Glutamatergic neuron (in vitro differentiated cells): ENCODE results near the gene FLYWCH1. TPM values are rescaled to one million over a fixed set of nuclear protein-coding genes. Genes with fewer than 3 reads are reported as not detected.

ENCODE experiments used
- DNase-seq: peaks from one replicate; pipeline ENCODE4 v3.0.0; 2022
- H3K27ac Mint-ChIP-seq: one replicate; pipeline ENCODE4 v1.8.0; 2020; ENCODE audit warnings: mild to moderate bottlenecking, mixed read lengths, inconsistent platforms; ENCODE audit not compliant: unreplicated experiment
- H3K27me3 Mint-ChIP-seq: one replicate; pipeline ENCODE4 v1.8.0; 2020; ENCODE audit warnings: mild to moderate bottlenecking, moderate library complexity, mixed read lengths, inconsistent platforms; ENCODE audit not compliant: unreplicated experiment
- H3K36me3 Mint-ChIP-seq: one replicate; pipeline ENCODE4 v1.8.0; 2020; ENCODE audit warnings: mild to moderate bottlenecking, mixed read lengths, inconsistent platforms; ENCODE audit not compliant: unreplicated experiment
- H3K4me1 Mint-ChIP-seq: one replicate; pipeline ENCODE4 v1.8.0; 2020; ENCODE audit warnings: mild to moderate bottlenecking, low read depth, mixed read lengths, inconsistent platforms; ENCODE audit not compliant: unreplicated experiment
- H3K4me3 Mint-ChIP-seq: one replicate; pipeline ENCODE4 v1.8.0; 2020; ENCODE audit warnings: mild to moderate bottlenecking, mixed read lengths, inconsistent platforms; ENCODE audit not compliant: unreplicated experiment
- H3K9me3 Mint-ChIP-seq: one replicate; pipeline ENCODE4 v1.8.0; 2020; ENCODE audit warnings: mild to moderate bottlenecking, moderate library complexity, mixed read lengths, inconsistent platforms; ENCODE audit not compliant: unreplicated experiment
- CTCF ChIP-seq: fragments of 200-600 bp; sonication (generic); IDR thresholded peaks from one replicate; pipeline ENCODE4 v1.5.0; 2021; ENCODE audit not compliant: partially characterized antibody, unreplicated experiment
- total RNA-seq: library from RNA; stranded (reverse); fragmentation: NEBNext Ultra II Directional; extraction: Animal tissue kit (Norgen Biotek cat#: 25700); gene quantifications from one replicate; pipeline ENCODE4 v1.2.1, GENCODE V29; 2021; ENCODE audit not compliant: unreplicated experiment

FLYWCH1 gene
- total RNA-seq, 1 donor from 2014 or later = 77.1 TPM

DNA sequence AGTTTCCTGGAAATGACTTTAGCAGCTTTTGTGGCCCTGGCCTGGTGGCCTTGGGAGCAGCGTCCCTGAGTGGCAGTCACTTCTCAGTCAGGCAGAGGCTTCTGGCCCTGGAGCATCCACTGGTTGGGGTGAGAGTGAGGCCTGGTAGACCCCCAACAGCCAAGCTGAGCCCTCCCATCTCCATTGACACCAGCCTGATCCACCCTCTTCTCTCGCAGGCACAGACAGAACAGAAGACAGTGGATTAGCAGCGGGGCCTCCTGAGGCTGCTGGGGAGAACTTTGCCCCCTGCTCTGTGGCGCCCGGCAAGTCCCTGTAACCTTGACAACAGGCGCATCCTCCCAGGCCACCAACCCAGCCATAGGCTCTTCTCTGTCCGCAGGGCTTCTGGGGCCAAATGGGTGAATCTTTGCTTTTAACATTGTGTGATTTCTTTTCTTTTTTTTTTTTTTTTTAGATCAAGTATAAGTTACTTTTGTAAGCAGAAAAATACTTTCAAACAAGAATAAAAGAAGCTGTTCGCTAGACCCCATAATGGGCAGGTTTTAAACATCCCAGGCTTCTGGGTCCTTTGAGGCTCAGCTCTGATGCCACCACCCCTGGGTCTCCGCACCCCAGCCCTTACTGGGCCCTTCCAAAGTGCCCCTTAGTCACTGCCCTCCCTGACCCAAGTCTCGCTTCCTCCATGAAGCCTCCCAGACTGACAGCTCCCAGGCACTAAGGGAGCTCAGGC is 12.7 kb upstream of the FLYWCH1 start:
- Mint-ChIP-seq H3K4me1 (no peaks in the 10 kb centered on the region), H3K36me3 (no peaks in the 10 kb centered on the region), H3K4me3 (no peak overlapping the region), H3K27ac (no peak overlapping the region), H3K27me3 (no peaks in the 10 kb centered on the region), H3K9me3 (peaks cover 2% of the 10 kb centered on the region)
- no peak for DNase-seq
- TF ChIP-seq CTCF = no peak

DNA sequence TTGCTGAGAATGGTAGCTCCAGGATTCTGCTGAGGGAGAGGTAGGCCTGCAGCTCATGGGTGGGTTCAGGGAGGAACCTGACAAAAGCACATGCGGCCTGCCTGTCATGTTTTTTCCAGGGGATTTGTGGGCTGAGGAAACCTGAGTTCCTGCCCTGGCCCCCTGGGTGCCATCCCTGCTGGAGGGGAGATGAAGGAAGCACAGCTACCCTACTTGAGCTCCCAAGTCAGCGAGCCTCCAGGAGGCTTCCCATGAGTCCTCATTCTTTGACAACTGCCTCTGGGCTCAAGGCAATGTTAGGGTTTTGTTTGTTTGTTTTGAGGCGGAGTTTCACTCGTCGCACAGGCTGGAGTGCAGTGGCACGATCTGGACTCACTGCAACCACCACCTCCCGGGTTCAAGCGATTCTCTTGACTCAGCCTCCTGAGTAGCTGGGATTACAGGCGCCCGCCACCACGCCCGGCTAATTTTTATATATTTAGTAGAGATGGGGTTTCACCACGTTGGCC is 12.1 kb upstream of the FLYWCH1 start:
- TF ChIP-seq CTCF = no peak
- Mint-ChIP-seq H3K4me1 (no peaks in the 10 kb centered on the region), H3K9me3 (peaks cover 3% of the 10 kb centered on the region), H3K27me3 (no peaks in the 10 kb centered on the region), H3K27ac (no peak overlapping the region), H3K4me3 (no peak overlapping the region), H3K36me3 (no peaks in the 10 kb centered on the region)
- no peak for DNase-seq

DNA sequence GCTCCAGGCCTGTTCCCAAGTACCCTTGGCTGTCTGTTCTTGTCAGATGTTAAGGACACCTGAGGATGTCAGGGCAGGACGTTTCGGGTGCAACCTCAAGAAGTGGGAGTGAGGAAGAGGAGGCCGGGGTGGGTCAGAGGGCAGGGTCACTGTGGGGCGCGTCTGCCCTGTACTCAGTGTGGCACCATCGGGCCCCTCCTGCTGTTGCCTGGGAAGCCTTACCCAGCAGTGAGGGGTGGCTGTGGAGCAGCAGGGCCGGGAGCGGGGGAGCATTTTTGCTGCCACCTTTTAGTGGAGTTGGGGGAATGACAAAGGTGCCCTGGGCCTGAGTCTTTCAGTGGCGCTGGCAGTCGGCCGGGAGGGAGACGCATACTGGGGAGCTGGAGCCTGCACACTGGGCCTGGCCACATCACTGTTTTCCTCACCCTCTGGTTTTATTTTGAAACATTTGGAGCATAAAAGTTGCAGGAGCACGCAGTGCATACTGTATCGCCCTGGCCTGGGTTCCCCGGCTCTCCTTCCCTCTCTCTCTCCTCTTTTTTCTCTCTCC is 11.1 kb upstream of the FLYWCH1 start:
- DNase-seq = no peak
- no peak overlapping the region for H3K4me3 Mint-ChIP-seq
- no peaks in the 10 kb centered on the region for H3K4me1 Mint-ChIP-seq
- H3K27ac Mint-ChIP-seq = no peak overlapping the region
- H3K9me3 Mint-ChIP-seq = peaks cover 4% of the 10 kb centered on the region
- TF ChIP-seq CTCF = no peak
- H3K36me3 Mint-ChIP-seq = no peaks in the 10 kb centered on the region
- no peaks in the 10 kb centered on the region for H3K27me3 Mint-ChIP-seq

DNA sequence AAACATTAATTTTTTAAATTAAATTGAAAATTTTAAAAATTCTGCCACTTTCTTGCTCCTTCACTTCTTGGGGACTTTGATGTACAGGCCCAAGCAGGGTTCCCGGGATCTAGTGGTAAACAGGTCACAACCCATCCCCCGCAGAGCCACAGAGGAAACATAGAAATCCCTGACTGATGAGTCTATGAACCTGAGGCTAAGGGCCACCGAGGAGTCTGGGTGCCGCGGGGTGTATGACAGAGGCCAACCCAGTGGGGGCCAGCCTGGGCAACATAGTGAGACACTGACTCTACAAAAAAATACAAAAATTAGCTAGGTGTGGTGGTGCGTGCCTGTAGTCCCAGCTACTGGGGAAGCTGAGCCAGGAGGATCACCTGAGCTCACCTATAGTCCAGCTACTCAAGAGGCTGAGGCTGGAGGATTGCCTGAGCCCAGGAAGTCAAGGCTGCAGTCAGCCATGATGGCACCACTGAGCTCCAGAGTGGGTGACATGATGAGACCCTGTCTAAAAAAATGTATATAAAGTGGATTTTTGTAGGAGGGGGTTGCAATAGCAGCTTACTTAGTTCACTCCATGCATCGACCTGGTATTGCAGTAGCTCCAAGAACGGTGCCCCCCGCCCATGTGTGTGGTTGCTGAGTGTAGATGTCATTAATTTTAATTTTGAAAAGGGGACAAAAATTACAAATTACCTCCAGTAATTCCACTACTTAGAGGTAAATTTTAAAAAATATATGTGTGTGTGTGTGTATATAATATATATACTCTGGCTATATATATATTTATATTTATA is 9.2 kb upstream of the FLYWCH1 start:
- Mint-ChIP-seq H3K4me1 (peaks cover 11% of the 10 kb centered on the region), H3K27ac (no peak overlapping the region), H3K4me3 (no peak overlapping the region), H3K27me3 (no peaks in the 10 kb centered on the region), H3K36me3 (no peaks in the 10 kb centered on the region), H3K9me3 (peaks cover 5% of the 10 kb centered on the region)
- TF ChIP-seq CTCF = no peak
- DNase-seq = no peak
